NB4 (cell line): ENCODE measurements around the gene ERAP2.

Experiments used
- MYC ChIP-seq: IDR thresholded peaks from 2 replicates; pipeline ENCODE4 v1.6.1; 2011; ENCODE audit warnings: low read depth, low read length
- POLR2A ChIP-seq: IDR thresholded peaks from 2 replicates; pipeline ENCODE4 v1.6.1; 2011; ENCODE audit warnings: mild to moderate bottlenecking; ENCODE audit not compliant: insufficient read length; ENCODE audit errors: extremely low read depth
- TF ChIP-seq, protein P1 (sequence below): IDR thresholded peaks from one replicate; pipeline ENCODE4 v1.5.1; 2012; ENCODE audit warnings: low read depth, low read length

DNA sequence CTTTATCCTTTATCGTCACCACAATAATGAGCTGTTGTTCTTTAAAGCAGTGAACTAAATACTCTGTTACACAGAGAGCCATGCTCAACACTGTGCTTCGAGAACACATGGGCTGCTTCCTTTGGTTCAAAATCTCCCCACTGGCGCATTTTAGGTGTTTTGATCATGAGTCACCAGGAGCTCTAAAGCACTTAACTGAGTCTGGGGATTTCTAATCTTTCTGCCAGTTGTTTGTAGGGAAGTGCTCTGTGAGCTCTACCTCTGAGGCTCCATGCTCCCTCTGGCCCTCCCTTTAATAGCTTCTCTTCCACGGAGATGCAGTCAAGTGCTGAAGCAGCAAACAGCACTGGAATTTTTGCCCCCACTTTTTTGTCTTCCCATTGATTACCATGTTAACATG is 17.0 kb downstream of the ERAP2 start:
- TF ChIP-seq, protein P1, sequence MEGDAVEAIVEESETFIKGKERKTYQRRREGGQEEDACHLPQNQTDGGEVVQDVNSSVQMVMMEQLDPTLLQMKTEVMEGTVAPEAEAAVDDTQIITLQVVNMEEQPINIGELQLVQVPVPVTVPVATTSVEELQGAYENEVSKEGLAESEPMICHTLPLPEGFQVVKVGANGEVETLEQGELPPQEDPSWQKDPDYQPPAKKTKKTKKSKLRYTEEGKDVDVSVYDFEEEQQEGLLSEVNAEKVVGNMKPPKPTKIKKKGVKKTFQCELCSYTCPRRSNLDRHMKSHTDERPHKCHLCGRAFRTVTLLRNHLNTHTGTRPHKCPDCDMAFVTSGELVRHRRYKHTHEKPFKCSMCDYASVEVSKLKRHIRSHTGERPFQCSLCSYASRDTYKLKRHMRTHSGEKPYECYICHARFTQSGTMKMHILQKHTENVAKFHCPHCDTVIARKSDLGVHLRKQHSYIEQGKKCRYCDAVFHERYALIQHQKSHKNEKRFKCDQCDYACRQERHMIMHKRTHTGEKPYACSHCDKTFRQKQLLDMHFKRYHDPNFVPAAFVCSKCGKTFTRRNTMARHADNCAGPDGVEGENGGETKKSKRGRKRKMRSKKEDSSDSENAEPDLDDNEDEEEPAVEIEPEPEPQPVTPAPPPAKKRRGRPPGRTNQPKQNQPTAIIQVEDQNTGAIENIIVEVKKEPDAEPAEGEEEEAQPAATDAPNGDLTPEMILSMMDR, result no peak
- TF ChIP-seq POLR2A (no peak), MYC (no peak)
